GM20431 (cell line): ENCODE measurements around the gene APC2.

Source experiments
- in situ Hi-C: fragments of 300-500 bp; cut with MseI, MboI; formaldehyde crosslinking; loops from one replicate; pipeline ENCODE4 v1.15.0; 2020; ENCODE audit warnings: low sequenced_read_pairs; ENCODE audit not compliant: unreplicated experiment

The APC2 gene

DNA sequence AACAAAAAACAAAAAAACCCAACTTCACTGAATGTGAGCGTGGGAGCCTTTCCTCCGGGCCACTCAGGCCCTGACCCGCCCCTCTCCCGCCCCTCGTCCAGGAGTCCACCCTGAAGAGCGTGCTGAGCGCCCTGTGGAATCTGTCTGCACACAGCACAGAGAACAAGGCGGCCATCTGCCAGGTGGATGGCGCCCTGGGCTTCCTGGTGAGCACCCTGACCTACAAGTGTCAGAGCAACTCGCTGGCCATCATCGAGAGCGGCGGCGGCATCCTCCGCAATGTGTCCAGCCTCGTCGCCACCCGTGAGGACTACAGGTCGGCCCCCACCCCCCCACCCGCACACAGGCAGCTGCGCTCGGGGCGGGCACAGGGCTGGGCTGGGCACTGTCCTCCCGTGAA, 11.9 kb downstream of the APC2 start:
- in situ Hi-C loops = no loop called here

DNA sequence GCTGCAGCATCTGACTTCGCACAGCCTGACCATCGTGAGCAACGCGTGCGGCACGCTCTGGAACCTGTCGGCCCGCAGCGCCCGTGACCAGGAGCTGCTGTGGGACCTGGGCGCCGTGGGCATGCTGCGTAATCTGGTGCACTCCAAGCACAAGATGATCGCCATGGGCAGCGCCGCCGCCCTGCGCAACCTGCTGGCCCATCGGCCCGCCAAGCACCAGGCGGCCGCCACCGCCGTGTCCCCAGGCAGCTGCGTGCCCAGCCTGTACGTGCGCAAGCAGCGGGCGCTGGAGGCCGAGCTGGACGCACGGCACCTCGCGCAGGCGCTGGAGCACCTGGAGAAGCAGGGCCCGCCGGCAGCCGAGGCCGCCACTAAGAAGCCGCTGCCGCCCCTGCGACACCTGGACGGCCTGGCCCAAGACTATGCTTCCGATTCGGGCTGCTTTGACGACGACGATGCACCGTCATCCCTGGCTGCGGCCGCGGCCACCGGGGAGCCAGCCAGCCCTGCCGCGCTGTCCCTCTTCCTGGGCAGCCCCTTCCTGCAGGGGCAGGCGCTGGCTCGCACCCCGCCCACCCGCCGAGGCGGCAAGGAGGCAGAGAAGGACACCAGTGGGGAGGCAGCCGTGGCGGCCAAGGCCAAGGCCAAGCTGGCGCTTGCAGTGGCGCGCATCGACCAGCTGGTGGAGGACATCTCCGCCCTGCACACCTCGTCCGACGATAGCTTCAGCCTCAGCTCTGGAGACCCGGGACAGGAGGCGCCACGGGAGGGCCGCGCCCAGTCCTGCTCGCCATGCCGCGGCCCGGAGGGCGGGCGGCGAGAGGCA, 15.5 kb downstream of the APC2 start:
- in situ Hi-C loops = no loop called here

DNA sequence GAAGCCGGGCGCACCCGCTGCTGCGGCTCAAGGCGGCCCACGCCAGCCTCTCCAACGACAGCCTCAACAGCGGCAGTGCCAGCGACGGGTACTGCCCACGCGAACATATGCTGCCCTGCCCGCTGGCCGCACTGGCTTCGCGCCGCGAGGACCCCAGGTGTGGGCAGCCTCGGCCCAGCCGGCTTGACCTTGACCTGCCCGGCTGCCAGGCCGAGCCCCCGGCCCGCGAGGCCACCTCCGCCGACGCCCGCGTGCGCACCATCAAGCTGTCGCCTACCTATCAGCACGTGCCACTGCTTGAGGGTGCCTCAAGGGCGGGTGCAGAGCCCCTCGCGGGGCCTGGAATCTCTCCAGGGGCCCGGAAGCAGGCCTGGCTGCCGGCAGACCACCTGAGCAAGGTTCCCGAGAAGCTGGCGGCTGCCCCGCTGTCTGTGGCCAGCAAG, 16.1 kb downstream of the APC2 start:
- in situ Hi-C loops = no loop called here

DNA sequence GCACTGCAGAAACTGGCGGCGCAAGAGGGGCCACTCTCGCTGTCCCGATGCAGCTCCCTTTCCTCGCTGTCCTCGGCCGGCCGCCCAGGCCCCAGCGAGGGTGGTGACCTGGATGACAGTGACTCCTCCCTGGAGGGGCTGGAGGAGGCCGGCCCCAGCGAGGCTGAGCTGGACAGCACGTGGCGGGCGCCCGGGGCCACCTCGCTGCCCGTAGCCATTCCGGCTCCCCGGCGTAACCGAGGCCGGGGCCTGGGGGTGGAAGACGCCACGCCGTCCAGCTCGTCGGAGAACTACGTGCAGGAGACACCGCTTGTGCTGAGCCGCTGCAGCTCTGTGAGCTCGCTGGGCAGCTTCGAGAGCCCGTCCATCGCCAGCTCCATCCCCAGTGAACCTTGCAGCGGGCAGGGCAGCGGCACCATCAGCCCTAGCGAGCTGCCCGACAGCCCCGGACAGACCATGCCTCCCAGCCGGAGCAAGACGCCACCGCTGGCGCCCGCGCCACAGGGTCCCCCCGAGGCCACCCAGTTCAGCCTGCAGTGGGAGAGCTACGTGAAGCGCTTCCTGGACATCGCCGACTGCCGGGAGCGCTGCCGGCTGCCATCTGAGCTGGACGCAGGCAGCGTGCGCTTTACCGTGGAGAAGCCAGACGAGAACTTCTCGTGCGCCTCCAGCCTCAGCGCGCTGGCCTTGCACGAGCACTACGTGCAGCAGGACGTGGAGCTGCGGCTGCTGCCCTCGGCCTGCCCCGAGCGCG, 16.7 kb downstream of the APC2 start:
- in situ Hi-C loops = no loop called here

DNA sequence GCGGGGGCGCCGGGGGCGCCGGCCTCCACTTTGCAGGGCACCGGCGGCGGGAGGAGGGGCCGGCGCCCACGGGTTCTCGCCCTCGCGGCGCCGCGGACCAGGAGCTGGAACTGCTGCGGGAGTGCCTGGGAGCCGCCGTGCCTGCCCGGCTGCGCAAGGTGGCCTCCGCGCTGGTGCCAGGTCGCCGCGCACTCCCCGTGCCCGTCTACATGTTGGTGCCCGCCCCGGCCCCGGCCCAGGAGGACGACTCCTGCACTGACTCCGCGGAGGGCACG, 17.2 kb downstream of the APC2 start:
- in situ Hi-C loops = no loop called here

DNA sequence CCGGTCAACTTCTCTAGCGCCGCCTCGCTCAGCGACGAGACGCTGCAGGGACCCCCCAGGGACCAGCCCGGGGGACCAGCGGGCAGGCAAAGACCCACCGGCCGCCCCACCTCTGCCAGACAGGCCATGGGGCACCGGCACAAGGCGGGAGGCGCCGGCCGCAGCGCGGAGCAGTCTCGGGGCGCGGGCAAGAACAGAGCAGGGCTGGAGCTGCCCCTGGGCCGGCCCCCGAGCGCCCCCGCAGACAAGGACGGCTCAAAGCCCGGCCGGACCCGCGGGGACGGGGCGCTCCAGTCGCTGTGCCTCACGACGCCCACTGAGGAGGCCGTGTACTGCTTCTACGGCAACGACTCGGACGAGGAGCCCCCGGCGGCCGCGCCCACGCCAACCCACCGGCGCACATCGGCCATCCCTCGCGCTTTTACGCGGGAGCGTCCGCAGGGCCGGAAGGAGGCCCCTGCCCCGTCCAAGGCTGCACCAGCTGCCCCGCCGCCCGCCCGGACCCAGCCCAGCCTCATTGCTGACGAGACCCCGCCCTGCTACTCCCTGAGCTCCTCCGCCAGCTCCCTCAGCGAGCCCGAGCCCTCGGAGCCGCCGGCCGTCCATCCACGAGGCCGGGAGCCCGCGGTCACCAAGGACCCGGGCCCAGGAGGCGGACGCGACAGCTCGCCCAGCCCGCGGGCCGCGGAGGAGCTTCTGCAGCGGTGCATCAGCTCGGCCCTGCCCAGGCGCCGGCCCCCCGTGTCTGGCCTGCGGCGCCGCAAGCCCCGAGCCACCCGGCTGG, 17.8 kb downstream of the APC2 start:
- in situ Hi-C loops = no loop called here

DNA sequence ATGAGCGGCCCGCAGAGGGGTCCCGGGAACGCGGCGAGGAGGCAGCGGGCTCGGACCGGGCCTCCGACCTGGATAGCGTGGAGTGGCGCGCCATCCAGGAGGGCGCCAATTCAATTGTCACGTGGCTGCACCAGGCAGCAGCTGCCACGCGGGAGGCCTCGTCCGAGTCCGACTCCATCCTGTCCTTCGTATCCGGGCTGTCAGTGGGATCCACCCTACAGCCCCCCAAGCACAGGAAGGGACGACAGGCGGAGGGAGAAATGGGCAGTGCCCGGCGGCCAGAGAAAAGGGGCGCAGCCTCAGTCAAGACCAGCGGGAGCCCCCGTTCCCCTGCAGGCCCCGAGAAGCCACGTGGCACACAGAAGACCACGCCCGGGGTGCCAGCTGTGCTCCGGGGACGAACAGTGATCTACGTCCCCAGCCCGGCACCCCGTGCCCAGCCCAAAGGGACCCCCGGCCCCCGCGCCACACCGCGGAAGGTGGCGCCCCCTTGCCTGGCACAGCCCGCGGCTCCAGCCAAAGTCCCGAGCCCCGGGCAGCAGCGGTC, 18.4 kb downstream of the APC2 start:
- in situ Hi-C loops = no loop called here

DNA sequence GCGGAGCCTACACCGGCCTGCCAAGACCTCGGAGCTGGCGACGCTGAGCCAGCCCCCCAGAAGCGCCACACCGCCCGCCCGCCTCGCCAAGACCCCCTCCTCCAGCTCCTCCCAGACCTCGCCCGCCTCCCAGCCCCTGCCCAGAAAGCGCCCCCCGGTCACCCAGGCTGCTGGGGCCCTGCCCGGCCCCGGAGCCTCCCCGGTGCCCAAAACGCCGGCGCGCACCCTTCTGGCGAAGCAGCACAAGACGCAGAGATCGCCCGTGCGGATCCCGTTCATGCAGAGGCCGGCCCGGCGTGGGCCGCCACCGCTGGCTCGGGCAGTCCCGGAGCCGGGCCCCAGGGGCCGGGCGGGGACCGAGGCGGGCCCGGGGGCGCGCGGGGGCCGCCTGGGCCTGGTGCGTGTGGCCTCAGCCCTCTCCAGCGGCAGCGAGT, 18.9 kb downstream of the APC2 start:
- in situ Hi-C loops = no loop called here

DNA sequence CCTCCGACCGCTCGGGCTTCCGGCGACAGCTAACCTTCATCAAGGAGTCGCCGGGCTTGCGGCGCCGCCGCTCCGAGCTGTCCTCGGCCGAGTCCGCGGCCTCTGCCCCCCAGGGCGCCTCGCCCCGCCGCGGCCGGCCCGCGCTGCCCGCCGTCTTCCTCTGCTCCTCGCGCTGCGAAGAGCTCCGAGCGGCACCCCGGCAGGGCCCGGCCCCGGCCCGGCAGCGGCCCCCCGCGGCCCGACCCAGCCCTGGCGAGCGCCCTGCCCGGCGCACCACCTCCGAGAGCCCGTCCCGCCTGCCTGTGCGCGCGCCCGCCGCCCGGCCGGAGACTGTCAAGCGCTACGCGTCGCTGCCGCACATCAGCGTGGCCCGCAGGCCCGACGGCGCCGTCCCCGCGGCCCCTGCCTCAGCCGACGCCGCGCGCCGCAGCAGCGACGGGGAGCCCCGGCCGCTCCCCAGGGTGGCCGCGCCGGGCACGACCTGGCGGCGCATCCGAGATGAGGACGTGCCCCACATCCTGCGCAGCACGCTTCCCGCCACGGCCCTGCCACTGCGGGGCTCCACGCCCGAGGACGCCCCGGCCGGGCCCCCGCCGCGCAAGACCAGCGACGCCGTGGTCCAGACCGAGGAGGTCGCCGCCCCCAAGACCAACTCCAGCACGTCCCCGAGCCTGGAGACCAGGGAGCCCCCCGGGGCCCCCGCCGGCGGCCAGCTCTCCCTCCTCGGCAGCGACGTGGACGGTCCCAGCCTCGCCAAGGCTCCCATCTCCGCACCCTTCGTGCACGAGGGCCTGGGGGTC, 19.5 kb downstream of the APC2 start:
- in situ Hi-C loops = no loop called here

DNA sequence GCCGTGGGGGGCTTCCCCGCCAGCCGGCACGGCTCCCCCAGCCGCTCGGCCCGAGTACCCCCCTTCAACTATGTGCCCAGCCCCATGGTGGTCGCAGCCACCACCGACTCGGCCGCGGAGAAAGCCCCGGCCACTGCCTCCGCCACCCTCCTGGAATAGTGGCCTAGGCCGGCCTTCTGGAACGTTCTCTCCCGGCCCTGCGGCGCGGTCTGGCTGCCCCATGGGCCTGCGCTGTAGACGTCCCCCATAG, 20.1 kb downstream of the APC2 start:
- in situ Hi-C loops = no loop called here

DNA sequence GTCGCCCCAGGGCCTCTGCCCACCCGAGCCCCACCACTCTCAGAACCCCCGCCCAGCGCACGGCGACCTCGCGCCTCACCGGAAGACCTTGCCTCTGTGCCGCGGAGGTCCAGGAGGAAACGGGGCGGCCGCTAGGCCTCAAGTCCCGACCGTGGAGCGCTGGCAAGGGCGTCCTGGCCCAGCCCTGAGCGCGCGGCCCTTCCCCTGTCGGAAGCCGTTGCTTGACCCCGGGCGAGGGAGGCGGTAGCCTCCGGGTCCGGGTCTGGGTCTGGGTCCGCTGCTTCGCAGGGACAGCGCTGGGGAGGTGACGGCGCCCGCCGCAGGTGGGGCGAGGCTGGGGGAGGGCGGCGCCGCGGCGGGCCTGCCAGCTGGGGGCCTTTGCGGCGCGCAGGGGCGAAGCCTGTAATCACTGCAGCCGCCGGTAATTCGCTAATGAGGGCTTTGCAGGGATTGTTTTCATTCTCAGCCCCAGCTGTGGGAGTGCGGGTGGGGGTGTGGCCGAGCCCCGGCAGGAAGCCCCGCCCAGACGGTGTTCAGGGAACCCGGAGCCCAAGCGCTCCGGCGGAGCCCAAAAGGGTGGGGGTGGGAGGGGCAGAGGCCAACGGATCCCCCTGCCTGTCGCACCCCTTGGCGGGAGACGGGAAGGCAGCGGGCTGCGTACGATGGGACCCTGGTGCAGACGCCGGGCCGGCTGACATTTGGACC, 20.5 kb downstream of the APC2 start:
- in situ Hi-C loops = no loop called here

DNA sequence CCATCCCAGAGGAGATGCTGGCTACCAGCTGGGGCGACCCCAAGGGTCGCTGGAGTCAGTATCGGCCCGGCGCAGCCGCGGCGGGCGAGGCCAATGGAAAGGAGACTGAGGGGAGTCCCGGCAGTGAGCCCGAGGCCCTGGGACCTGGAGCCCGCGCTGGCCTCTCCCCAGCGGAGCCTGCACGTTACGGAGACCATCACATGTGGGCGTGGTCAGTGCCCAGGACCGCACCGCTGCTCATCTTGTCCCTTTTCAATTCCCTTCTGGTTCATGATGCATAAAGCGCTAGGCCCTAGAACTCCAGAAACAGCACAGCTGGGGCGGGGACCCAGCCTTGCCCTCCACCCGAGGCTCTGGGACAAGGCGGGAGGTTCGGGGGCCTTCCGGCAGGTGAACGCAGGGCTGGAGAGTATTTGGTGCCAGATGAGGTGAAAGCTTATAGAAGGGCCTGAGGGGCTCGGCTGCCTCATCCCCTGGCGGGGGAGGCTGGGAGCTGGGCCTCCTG, 21.1 kb downstream of the APC2 start:
- in situ Hi-C loops = no loop called here

DNA sequence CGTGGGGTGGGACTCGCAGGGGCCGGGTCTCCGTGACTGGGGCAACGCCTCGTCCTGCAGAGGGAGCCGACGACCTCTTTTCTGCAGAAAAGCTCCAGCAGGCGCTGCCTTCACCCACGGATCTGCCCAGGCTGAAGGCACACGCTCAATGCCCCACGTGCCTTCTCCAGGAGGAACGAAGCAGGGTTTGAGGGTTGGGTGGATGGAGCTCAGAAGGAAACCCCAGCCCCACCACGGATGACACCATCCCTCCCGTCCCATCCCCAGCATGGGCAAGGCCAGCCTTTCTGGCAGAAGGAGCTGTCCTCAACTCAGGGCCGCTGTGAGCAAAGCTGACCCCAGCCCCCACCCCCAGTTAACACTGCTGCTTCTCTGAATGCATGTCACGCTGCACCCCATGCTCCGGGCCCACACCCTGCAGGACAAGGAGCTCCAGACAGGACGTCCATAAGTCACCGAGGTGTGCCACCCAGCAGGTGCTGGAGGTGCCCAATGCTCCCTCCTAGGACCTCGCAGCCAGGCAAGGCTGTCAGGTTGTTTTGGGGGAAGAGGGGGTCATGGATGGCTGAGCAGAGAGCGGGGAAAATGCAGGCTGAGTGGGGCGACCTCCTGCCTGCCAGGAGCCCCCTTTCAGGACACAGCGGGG, 21.7 kb downstream of the APC2 start:
- in situ Hi-C loops = no loop called here

DNA sequence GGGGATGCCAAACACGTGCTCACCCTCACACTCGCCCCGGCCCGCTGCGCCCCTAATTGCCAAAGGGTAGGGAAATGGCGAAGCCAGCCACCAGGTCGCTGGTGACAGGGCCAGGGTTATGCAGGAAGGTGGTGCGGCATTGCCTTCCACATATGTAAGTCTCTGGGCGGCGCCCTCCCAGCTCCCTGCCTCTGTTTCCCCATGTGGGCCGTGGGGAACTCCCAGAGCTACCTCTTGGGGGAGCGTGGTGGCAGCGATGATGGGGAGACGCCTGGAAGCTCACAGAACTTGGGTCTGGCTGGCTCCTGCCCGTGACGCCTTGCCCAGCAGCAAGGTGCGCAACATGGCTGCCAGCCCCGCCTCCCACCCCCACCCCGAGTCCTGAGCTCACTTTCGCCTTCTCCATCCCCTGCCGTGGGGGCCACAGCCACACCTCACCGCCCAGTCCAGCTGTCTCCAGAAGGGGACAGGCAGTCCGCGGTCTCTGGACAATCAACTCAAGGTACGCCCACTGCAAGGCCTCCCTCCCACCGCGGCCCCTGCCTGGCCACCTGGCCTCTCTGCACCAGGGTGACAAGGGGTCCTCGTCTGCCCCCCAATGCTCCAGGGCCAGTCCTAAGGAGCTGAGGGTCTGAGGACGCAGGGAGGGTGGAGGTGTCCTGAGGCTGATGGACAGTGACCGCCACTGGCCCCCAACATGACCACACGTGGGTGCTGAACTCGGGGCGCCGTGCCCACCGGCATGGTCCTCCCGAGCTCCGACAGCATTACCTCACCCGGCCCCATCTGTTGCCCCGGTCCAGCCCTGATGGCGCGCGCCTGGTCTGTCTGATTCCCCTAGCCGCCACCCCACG, 22.5 kb downstream of the APC2 start:
- in situ Hi-C loops = no loop called here

DNA sequence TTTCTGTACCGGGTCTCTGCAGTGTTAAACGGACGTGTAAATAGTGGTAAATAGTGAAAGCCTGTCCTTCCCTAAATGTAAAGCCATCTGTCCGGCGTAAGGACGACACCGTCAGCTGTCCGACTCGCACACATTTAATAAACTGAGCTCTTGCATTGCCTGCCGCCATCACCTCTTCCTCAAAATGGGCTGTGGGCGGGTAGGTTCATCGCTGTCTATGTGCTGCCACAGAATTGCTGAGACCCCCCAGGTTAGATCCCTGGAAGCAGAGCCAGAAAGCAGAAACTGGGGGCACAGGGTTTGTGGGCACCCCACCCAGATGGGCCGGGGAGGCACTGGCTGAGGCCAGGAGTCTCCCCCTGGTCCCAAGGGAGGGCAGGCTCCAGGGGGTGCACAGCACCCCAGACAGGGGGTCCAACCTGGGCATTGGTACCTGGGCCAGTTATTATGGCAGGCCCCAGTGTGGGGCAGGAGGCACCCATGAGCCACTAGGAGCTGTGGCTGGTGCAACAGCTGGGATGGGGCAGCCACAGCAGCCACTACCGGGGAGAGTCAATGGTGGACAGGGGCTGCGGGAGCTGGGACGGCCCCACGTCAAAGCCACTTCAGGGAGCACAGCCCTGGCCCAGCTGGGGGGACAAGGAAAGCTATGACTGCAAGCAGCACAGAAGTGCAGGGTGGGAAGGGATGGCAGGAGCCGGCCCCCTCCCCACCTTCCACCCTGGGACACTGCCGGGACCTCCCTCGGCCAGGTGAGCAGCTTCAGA, 23.3 kb downstream of the APC2 start:
- in situ Hi-C loops = no loop called here

DNA sequence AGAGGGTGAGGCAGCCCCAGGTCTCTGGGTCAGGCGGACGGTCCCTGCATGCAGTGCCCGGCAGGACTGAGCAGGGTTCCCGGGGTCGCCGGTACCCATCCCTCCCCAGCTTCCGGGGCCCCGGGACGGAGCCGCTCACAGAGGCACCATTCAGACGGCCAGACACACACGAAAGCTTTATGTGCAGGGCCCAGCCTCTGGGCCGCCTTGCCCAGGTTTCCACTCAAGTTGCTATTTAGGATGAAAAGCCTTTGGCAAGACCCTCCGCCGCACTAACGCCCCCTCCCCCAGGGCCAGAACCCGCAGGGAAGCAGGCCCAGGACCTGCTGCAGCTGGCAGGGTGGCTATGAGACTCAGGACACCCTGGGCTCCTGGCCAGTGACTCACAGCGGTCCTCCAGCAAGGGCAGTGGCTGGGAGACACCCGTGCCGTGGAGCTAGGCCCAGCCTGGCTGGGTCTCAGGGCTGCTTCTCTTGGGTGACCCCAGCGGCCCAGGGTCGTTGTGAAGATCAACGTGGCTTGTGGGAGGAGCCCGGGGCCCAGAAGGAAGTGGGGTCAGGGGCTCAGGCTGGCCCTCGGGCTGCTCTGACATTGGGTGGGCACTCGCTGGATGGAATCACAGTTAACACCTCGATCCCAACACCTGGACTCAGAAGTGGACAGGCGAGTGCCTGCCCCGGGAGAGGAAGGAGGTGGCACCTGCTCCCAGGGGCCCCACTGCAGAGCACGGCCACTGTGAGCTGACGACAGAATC, 24.3 kb downstream of the APC2 start:
- in situ Hi-C loops = no loop called here
